Cardiac septum (tissue), 1 donor: Measurements from ENCODE around the gene PKP4. TPM values are rescaled to one million over a fixed set of nuclear protein-coding genes. Genes with fewer than 3 reads are reported as not detected.
"Not testable (repeated sequence)": the region's sequence is repeated elsewhere in the genome, so short reads cannot be mapped to it uniquely, and the experiment has no call there.

Experiments used
- DNase-seq: peaks from one replicate; pipeline ENCODE4 v3.0.0-alpha.2; 2020; ENCODE audit warnings: low spot score
- intact Hi-C: fragments of 100-400 bp; cut with DNase I; formaldehyde crosslinking; loops from one replicate; pipeline ENCODE4 v1.14.0; 2022
- total RNA-seq: library from RNA; stranded (reverse); fragmentation: NEBNext Ultra II Directional; extraction: Animal tissue kit (Norgen Biotek cat#: 25700); gene quantifications from one replicate; pipeline ENCODE4 v1.2.1, GENCODE V29; 2021
- donor health status: DM: no; HTN: no; CAD: no.

The PKP4 gene
- total RNA-seq, 1 donor from 2014 or later, result 43.2 TPM

- no peak for DNase-seq
- intact Hi-C loops, result no loop called here
Measured at GRCh38 chr2:158463496-158464095, 6.8 kb downstream of the PKP4 start.

GRCh38 chr2:158464426-158465281, 7.9 kb downstream of the PKP4 start:
- DNase-seq, result no peak
- intact Hi-C loops, result no loop called here

- intact Hi-C loops, result no loop called here
- no peak for DNase-seq
Measured at GRCh38 chr2:158467248-158467647, 10.5 kb downstream of the PKP4 start.

- DNase-seq, intact Hi-C loops: not testable (repeated sequence)
Measured at GRCh38 chr2:158472829-158473228, 16.1 kb downstream of the PKP4 start.

- DNase-seq, intact Hi-C loops: not testable (repeated sequence)
Measured at GRCh38 chr2:158473300-158473699, 16.5 kb downstream of the PKP4 start.

- intact Hi-C loops, result no loop called here
- no peak for DNase-seq
Measured at GRCh38 chr2:158473719-158474392, 17.1 kb downstream of the PKP4 start.

GRCh38 chr2:158474526-158475011, 17.8 kb downstream of the PKP4 start:
- intact Hi-C loops, DNase-seq: not testable (repeated sequence)

- no peak for DNase-seq
- intact Hi-C loops, result no loop called here
Measured at GRCh38 chr2:158477202-158477601, 20.4 kb downstream of the PKP4 start.

GRCh38 chr2:158478237-158478636, 21.5 kb downstream of the PKP4 start:
- DNase-seq, result no peak
- intact Hi-C loops, result no loop called here

- intact Hi-C loops, result no loop called here
- DNase-seq, result no peak
Measured at GRCh38 chr2:158478816-158479215, 22.1 kb downstream of the PKP4 start.

GRCh38 chr2:158481116-158481515, 24.4 kb downstream of the PKP4 start:
- intact Hi-C loops, result no loop called here

GRCh38 chr2:158482594-158482993, 25.8 kb downstream of the PKP4 start:
- intact Hi-C loops, result no loop called here
- no peak for DNase-seq

More at GRCh38 chr2:158481116-158481515, 24.4 kb downstream of the PKP4 start:
- no peak for DNase-seq

GRCh38 chr2:158484892-158485556, 28.3 kb downstream of the PKP4 start:
- intact Hi-C loops, result no loop called here

GRCh38 chr2:158486150-158486969, 29.6 kb downstream of the PKP4 start:
- no peak for DNase-seq
- intact Hi-C loops, result no loop called here

More at GRCh38 chr2:158484892-158485556, 28.3 kb downstream of the PKP4 start:
- no peak for DNase-seq

GRCh38 chr2:158486970-158487325, 30.2 kb downstream of the PKP4 start:
- no peak for DNase-seq
- intact Hi-C loops, result no loop called here

- intact Hi-C loops, result no loop called here
- no peak for DNase-seq
Measured at GRCh38 chr2:158487419-158487818, 30.7 kb downstream of the PKP4 start.

- intact Hi-C loops, result no loop called here
- no peak for DNase-seq
Measured at GRCh38 chr2:158488442-158489216, 31.9 kb downstream of the PKP4 start.

- no peak for DNase-seq
- intact Hi-C loops, result no loop called here
Measured at GRCh38 chr2:158489366-158490112, 32.8 kb downstream of the PKP4 start.
